SK-N-SH (cell line): ENCODE data around the gene FAM20B. TPM values are rescaled to one million over a fixed set of nuclear protein-coding genes. Genes with fewer than 3 reads are reported as not detected.
A peak's percentile ranks its signal among the peaks of the same experiment; 100 is the strongest.

Experiments
- CTCF ChIA-PET: fragments of 300-600, 350-600 bp; formaldehyde crosslinking; extraction: SDS; loops from one replicate; lab custom pipeline; 2021; lab: Yijun Ruan, JAX
- POLR2A ChIA-PET: fragments of 350-600 bp; sonication (Branson Sonifier 250); formaldehyde crosslinking; extraction: SDS; loops from one replicate; lab custom pipeline; 2020; ENCODE audit warnings: antibody characterized with exemption, inconsistent platforms; lab: Yijun Ruan, JAX
- DNase-seq: peaks from one replicate; pipeline ENCODE4 v3.0.0; 2012
- H2AFZ ChIP-seq: fragments of 200-600 bp; sonication (generic); 2 replicates; pipeline ENCODE4 v1.8.1; 2016; ENCODE audit warnings: antibody characterized with exemption, mild to moderate bottlenecking, low read depth
- H3F3A ChIP-seq: fragments of 200-600 bp; sonication (generic); replicated peaks from 2 replicates; pipeline ENCODE3; 2016; ENCODE audit warnings: antibody characterized with exemption, mild to moderate bottlenecking; ENCODE audit not compliant: insufficient read depth
- H3K27ac ChIP-seq, 2 experiments: fragments of 200-500 bp in 1 of 2; fragments of 200-600 bp in 1 of 2; sonication (Bioruptor generic) in 1 of 2; sonication (generic), shearing (Covaris generic) in 1 of 2; 2 replicates each; pipeline versions ENCODE4 v1.5.1 to v1.6.1; 2014 to 2016; ENCODE audit warnings: low read depth in 2 of 2, inconsistent platforms in 1 of 2, low read length in 1 of 2, mild to moderate bottlenecking in 1 of 2, mixed read lengths in 1 of 2
- H3K27me3 ChIP-seq: fragments of 200-600 bp; sonication (generic), shearing (Covaris generic); 2 replicates; pipeline ENCODE4 v1.6.1; 2016; ENCODE audit warnings: mixed run types; ENCODE audit not compliant: insufficient read depth
- H3K36me3 ChIP-seq, 2 experiments: fragments of 200-500 bp in 1 of 2; fragments of 200-600 bp in 1 of 2; sonication (Bioruptor generic) in 1 of 2; sonication (generic) in 1 of 2; replicated peaks in 1 of 2; 2 replicates each; pipeline versions ENCODE3 to v1.5.1; 2014 to 2016; ENCODE audit warnings: low read length in 1 of 2, mild to moderate bottlenecking in 1 of 2; ENCODE audit not compliant: insufficient read depth in 2 of 2, control insufficient read depth in 1 of 2
- H3K4me1 ChIP-seq, 2 experiments: fragments of 200-500 bp in 1 of 2; fragments of 200-600 bp in 1 of 2; sonication (Bioruptor generic) in 1 of 2; sonication (generic), shearing (Covaris generic) in 1 of 2; 2 replicates each; pipeline versions ENCODE4 v1.5.1 to v1.6.1; 2014 to 2016; ENCODE audit warnings: low read depth in 1 of 2, low read length in 1 of 2, mixed run types in 1 of 2; ENCODE audit not compliant: insufficient read depth in 2 of 2, control insufficient read depth in 1 of 2
- H3K4me2 ChIP-seq: fragments of 200-600 bp; sonication (generic), shearing (Covaris generic); 2 replicates; pipeline ENCODE4 v1.6.1; 2017; ENCODE audit warnings: mixed run types
- H3K4me3 ChIP-seq, 2 experiments: fragments of 200-500 bp in 1 of 2; fragments of 200-600 bp in 1 of 2; sonication (Bioruptor generic) in 1 of 2; sonication (generic), shearing (Covaris generic) in 1 of 2; 2 replicates each; pipeline versions ENCODE4 v1.5.1 to v1.8.1; 2014 to 2016; ENCODE audit warnings: low read depth in 2 of 2, inconsistent platforms in 1 of 2, low read length in 1 of 2, mild to moderate bottlenecking in 1 of 2, mixed read lengths in 1 of 2, moderate library complexity in 1 of 2
- H3K79me2 ChIP-seq: fragments of 200-600 bp; sonication (generic); 2 replicates; pipeline ENCODE4 v1.8.1; 2017; ENCODE audit warnings: mild to moderate bottlenecking; ENCODE audit not compliant: insufficient read depth
- H3K9ac ChIP-seq: fragments of 200-600 bp; sonication (generic); 2 replicates; pipeline ENCODE4 v1.6.1; 2017; ENCODE audit warnings: mixed run types
- H3K9me2 ChIP-seq: fragments of 200-600 bp; sonication (generic); 2 replicates; pipeline ENCODE4 v1.6.1; 2017; ENCODE audit warnings: mixed run types
- H3K9me3 ChIP-seq: fragments of 200-600 bp; sonication (generic); 2 replicates; pipeline ENCODE4 v1.6.1; 2017; ENCODE audit warnings: mixed run types, mild to moderate bottlenecking, moderate library complexity
- H4K20me1 ChIP-seq: fragments of 200-600 bp; sonication (generic); 2 replicates; pipeline ENCODE4 v1.6.1; 2017; ENCODE audit warnings: mild to moderate bottlenecking, mixed run types; ENCODE audit not compliant: insufficient read depth
- CHD2 ChIP-seq: fragments of 150-350 bp; IDR thresholded peaks from 2 replicates; pipeline ENCODE4 v1.6.1; 2018; ENCODE audit warnings: low read length; ENCODE audit not compliant: partially characterized antibody
- EP300 ChIP-seq, 2 experiments: IDR thresholded peaks; 2 replicates each; pipeline versions ENCODE4 v1.4.0 to v1.6.1; 2012; ENCODE audit warnings: borderline replicate concordance in 1 of 2, low read depth in 1 of 2, low read length in 1 of 2
- FOSL2 ChIP-seq: IDR thresholded peaks from 2 replicates; pipeline ENCODE4 v1.4.0; 2012; ENCODE audit warnings: low read depth, mild to moderate bottlenecking, moderate library complexity, borderline replicate concordance
- GATA2 ChIP-seq: sonication (generic); formaldehyde crosslinking; IDR thresholded peaks from 2 replicates; pipeline ENCODE4 v1.5.0; 2020; ENCODE audit warnings: mild to moderate bottlenecking, missing genetic modification reagents
- MEF2A ChIP-seq: IDR thresholded peaks from 2 replicates; pipeline ENCODE4 v1.4.0; 2012; ENCODE audit warnings: low read depth, borderline replicate concordance
- SIN3A ChIP-seq: IDR thresholded peaks from 2 replicates; pipeline ENCODE4 v1.6.1; 2012; ENCODE audit warnings: low read depth, mild to moderate bottlenecking, low read length, moderate library complexity, borderline replicate concordance
- WGBS: methylation state at CpG from one replicate; pipeline ENCODE4 v1.1.6; 2017; ENCODE audit warnings: low lambda C conversion rate; 5-methylcytosine and 5-hydroxymethylcytosine counted together
- polyA plus RNA-seq, 3 experiments: library from polyadenylated mRNA; depleted of rRNA; stranded (reverse); fragments of >200 nt; gene quantifications; 2 replicates each; pipeline ENCODE4 v1.2.3, GENCODE V29; 2012
- TF ChIP-seq, protein P1 (sequence below): IDR thresholded peaks from 2 replicates; pipeline ENCODE4 v1.4.0; 2012; ENCODE audit warnings: low read depth

FAM20B gene
- polyA plus RNA-seq, 1 of the 3 experiments (the other 2 are of a cell fraction): 14.9 TPM

- TF ChIP-seq FOSL2: no peak
- no peak for TF ChIP-seq MEF2A
- TF ChIP-seq, all 33 proteins: peak for 6
Observed at GRCh38 chr1:179025975-179026812, 500 bp downstream of the FAM20B start (continued).

- Histone ChIP-seq H3K27me3 (no peaks in the 10 kb centered on the region), H3K9me3 (no peaks in the 10 kb centered on the region), H3K27ac (peak overlapping the region; percentile 89 to 96), H3F3A (peaks cover 4% of the 10 kb centered on the region), H3K4me1 (peaks cover 14 to 22% of the 10 kb centered on the region in 2 experiments), H3K9ac (peak overlapping the region; percentile 96), H3K9me2 (no peaks in the 10 kb centered on the region), H2AFZ (peak overlapping the region; percentile 65), H3K4me2 (peak overlapping the region; percentile 96), H3K36me3 (no peaks in the 10 kb centered on the region), H3K4me3 (peak overlapping the region; percentile 65 to 96), H4K20me1 (peaks cover 3% of the 10 kb centered on the region), H3K79me2 (peaks cover 58% of the 10 kb centered on the region)
- POLR2A ChIA-PET: no interaction called here
- no peak for DNase-seq
- CTCF ChIA-PET: interaction anchor here (1.2 to 2.2 kb wide), 3 partner anchors 11 to 31 kb away, joined by 4 to 11 read pairs (median 9); no protein-coding TSS in a partner anchor
- 41% methylated on average over 11 of the region's 11 CpGs for WGBS
- TF ChIP-seq CHD2 (no peak), EP300 (IDR thresholded peaks at IDR 0.05; ENCODE audit: borderline replicate concordance in 1 of 2, low read depth in 1 of 2, low read length in 1 of 2) (no peak), GATA2 (CRISPR knock-in tag) (peak; percentile 65)
- TF ChIP-seq, all 33 proteins: peak for 1
Observed at GRCh38 chr1:179026813-179027669, 1.3 kb downstream of the FAM20B start.

- POLR2A ChIA-PET: interaction anchor here (1.1 kb wide), 1 partner anchor 52 kb away, joined by 3 read pairs; the partner anchor contains the start of gene TOR3A
- peaks cover 15 to 33% of the 10 kb centered on the region in 2 experiments for H3K4me1 ChIP-seq
- CTCF ChIA-PET: interaction anchor here (1.8 kb wide), 1 partner anchor 27 kb away, joined by 10 read pairs; no protein-coding TSS in a partner anchor
- H2AFZ ChIP-seq: no peak overlapping the region
- TF ChIP-seq SIN3A: no peak
- TF ChIP-seq, protein P1, sequence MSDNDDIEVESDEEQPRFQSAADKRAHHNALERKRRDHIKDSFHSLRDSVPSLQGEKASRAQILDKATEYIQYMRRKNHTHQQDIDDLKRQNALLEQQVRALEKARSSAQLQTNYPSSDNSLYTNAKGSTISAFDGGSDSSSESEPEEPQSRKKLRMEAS: no peak
- peaks cover 79% of the 10 kb centered on the region for H3K79me2 ChIP-seq
- 81% methylated on average over 3 of the region's 3 CpGs for WGBS
- no peak overlapping the region for H3K9ac ChIP-seq
- H3K9me3 ChIP-seq: no peaks in the 10 kb centered on the region
- H3K4me2 ChIP-seq: no peak overlapping the region
- no peaks in the 10 kb centered on the region for H3K27me3 ChIP-seq
- H3K27ac ChIP-seq: peak overlapping the region in 1 of 2 experiments; percentile 7; a peak in 1 of 4 replicates
- H3K9me2 ChIP-seq: no peaks in the 10 kb centered on the region
- H3K36me3 ChIP-seq: no peaks in the 10 kb centered on the region
- no peak for DNase-seq
- peaks cover 4% of the 10 kb centered on the region for H4K20me1 ChIP-seq
- peaks cover 4% of the 10 kb centered on the region for H3F3A ChIP-seq
- no peak overlapping the region for H3K4me3 ChIP-seq
Observed at GRCh38 chr1:179029321-179029759, 3.6 kb downstream of the FAM20B start.
